ENCODE data around the gene MYO5A. TPM values are rescaled to one million over a fixed set of nuclear protein-coding genes. Genes with fewer than 3 reads are reported as not detected.

MYO5A gene
- total and polyA plus RNA-seq, 9 of the 15 experiments (the other 6 are each of a cell fraction or from before 2014, with no cell fraction given) = 0.03 to 0.82 (median 0.40) TPM

DNA sequence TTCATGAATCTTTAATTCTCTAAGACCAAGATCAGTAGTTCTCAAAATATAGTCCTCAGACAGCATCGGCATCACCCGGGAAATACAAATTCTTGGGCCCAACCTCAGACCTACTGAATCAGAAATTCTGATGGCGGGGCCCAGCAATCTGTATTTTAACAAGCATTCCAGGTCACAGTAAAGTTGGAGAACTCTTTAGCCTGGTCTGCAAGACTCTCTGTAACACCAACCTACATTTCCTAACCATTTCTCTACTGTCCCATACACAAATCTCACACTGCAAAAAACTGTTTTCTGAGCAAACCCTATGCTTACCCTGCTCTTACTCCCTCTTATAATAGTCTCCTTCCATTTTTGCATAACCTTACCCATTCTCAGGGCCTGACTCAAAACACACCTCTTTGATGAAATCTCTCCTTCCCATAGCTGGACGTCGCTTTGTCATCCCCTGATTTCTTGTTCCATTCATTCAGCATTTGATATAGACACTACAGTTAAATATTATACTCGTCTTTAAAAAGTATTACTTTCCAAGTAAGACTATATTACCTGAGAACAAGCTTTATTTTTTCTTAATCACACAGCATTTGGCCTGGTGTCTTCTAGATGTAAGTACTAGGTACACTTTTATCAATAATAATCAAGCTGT lies 149.8 kb downstream of the MYO5A start (continued):
- TF ChIP-seq, protein P1, sequence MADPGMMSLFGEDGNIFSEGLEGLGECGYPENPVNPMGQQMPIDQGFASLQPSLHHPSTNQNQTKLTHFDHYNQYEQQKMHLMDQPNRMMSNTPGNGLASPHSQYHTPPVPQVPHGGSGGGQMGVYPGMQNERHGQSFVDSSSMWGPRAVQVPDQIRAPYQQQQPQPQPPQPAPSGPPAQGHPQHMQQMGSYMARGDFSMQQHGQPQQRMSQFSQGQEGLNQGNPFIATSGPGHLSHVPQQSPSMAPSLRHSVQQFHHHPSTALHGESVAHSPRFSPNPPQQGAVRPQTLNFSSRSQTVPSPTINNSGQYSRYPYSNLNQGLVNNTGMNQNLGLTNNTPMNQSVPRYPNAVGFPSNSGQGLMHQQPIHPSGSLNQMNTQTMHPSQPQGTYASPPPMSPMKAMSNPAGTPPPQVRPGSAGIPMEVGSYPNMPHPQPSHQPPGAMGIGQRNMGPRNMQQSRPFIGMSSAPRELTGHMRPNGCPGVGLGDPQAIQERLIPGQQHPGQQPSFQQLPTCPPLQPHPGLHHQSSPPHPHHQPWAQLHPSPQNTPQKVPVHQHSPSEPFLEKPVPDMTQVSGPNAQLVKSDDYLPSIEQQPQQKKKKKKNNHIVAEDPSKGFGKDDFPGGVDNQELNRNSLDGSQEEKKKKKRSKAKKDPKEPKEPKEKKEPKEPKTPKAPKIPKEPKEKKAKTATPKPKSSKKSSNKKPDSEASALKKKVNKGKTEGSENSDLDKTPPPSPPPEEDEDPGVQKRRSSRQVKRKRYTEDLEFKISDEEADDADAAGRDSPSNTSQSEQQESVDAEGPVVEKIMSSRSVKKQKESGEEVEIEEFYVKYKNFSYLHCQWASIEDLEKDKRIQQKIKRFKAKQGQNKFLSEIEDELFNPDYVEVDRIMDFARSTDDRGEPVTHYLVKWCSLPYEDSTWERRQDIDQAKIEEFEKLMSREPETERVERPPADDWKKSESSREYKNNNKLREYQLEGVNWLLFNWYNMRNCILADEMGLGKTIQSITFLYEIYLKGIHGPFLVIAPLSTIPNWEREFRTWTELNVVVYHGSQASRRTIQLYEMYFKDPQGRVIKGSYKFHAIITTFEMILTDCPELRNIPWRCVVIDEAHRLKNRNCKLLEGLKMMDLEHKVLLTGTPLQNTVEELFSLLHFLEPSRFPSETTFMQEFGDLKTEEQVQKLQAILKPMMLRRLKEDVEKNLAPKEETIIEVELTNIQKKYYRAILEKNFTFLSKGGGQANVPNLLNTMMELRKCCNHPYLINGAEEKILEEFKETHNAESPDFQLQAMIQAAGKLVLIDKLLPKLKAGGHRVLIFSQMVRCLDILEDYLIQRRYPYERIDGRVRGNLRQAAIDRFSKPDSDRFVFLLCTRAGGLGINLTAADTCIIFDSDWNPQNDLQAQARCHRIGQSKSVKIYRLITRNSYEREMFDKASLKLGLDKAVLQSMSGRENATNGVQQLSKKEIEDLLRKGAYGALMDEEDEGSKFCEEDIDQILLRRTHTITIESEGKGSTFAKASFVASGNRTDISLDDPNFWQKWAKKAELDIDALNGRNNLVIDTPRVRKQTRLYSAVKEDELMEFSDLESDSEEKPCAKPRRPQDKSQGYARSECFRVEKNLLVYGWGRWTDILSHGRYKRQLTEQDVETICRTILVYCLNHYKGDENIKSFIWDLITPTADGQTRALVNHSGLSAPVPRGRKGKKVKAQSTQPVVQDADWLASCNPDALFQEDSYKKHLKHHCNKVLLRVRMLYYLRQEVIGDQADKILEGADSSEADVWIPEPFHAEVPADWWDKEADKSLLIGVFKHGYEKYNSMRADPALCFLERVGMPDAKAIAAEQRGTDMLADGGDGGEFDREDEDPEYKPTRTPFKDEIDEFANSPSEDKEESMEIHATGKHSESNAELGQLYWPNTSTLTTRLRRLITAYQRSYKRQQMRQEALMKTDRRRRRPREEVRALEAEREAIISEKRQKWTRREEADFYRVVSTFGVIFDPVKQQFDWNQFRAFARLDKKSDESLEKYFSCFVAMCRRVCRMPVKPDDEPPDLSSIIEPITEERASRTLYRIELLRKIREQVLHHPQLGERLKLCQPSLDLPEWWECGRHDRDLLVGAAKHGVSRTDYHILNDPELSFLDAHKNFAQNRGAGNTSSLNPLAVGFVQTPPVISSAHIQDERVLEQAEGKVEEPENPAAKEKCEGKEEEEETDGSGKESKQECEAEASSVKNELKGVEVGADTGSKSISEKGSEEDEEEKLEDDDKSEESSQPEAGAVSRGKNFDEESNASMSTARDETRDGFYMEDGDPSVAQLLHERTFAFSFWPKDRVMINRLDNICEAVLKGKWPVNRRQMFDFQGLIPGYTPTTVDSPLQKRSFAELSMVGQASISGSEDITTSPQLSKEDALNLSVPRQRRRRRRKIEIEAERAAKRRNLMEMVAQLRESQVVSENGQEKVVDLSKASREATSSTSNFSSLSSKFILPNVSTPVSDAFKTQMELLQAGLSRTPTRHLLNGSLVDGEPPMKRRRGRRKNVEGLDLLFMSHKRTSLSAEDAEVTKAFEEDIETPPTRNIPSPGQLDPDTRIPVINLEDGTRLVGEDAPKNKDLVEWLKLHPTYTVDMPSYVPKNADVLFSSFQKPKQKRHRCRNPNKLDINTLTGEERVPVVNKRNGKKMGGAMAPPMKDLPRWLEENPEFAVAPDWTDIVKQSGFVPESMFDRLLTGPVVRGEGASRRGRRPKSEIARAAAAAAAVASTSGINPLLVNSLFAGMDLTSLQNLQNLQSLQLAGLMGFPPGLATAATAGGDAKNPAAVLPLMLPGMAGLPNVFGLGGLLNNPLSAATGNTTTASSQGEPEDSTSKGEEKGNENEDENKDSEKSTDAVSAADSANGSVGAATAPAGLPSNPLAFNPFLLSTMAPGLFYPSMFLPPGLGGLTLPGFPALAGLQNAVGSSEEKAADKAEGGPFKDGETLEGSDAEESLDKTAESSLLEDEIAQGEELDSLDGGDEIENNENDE (IDR thresholded peaks at IDR 0.05; ENCODE audit: low read depth, low read length) = no peak
- TF ChIP-seq, protein P2, sequence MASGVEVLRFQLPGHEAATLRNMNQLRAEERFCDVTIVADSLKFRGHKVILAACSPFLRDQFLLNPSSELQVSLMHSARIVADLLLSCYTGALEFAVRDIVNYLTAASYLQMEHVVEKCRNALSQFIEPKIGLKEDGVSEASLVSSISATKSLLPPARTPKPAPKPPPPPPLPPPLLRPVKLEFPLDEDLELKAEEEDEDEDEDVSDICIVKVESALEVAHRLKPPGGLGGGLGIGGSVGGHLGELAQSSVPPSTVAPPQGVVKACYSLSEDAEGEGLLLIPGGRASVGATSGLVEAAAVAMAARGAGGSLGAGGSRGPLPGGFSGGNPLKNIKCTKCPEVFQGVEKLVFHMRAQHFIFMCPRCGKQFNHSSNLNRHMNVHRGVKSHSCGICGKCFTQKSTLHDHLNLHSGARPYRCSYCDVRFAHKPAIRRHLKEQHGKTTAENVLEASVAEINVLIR (CRISPR knock-in tag; IDR thresholded peaks at IDR 0.05) = no peak
- TF ChIP-seq CREB1 (IDR thresholded peaks at IDR 0.05) (no peak), CREB1 (CRISPR knock-in tag; IDR thresholded peaks at IDR 0.05) (no peak)

All from K562 (cell line).